Right lobe of liver (tissue), 4 donors: ENCODE data around the gene C1orf198.

Experiments
- CTCF ChIP-seq, 4 donors: fragments of 200-600 bp in 3 of 4; fragments of 450-650 bp in 1 of 4; IDR thresholded peaks; one replicate each; pipeline versions ENCODE4 v1.5.1 to v1.8.0; 2016 to 2022; ENCODE audit warnings: antibody characterized with exemption in 4 of 4, mild to moderate bottlenecking in 2 of 4
- POLR2A ChIP-seq: fragments of 450-650 bp; IDR thresholded peaks from one replicate; pipeline ENCODE4 v1.6.1; 2017; ENCODE audit warnings: antibody characterized with exemption, mild to moderate bottlenecking
- donor health status: DM: no; HTN: no; CAD: no.
- donor health status: DM: no; HTN: no; CAD: no.
- donor health status: DM: no; HTN: yes; CAD: no.

DNA sequence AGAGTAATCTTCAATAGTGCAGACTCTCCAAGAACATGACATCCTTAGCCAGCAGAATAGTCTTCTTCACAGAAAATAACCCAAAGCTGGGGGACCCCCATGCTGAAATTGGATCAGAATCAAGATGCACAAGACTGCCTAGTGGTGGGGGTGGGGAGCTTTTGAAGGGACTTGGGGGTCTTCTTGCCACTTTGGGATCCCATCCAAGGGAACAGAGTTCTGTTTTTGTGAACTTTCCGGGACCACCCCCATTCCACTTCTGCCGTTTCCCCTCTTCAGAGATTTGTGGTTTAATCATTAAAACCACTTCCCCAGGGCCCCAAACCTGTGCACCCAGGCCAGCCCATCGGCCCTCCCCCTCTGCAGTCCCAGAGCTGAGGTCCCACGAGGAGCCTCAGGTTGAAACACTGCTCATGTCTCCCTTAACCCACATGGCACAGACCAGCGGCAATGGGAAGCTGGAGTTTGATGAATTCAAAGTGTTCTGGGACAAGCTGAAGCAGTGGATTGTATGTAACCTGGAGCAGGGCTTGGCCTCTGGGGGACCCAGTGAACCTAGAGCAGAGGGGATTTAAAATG, 76.2 kb downstream of the C1orf198 start:
- no peak for TF ChIP-seq CTCF (IDR thresholded peaks at IDR 0.05)
- no peak for TF ChIP-seq POLR2A
